GM12801 (cell line): Measurements from ENCODE around the gene METTL22.

Source experiments
- TF ChIP-seq, protein P1 (sequence below): IDR thresholded peaks from one replicate; pipeline ENCODE4 v1.5.1; 2011; ENCODE audit warnings: control low read depth; ENCODE audit not compliant: insufficient read length; ENCODE audit errors: extremely low read depth

Gene METTL22

DNA sequence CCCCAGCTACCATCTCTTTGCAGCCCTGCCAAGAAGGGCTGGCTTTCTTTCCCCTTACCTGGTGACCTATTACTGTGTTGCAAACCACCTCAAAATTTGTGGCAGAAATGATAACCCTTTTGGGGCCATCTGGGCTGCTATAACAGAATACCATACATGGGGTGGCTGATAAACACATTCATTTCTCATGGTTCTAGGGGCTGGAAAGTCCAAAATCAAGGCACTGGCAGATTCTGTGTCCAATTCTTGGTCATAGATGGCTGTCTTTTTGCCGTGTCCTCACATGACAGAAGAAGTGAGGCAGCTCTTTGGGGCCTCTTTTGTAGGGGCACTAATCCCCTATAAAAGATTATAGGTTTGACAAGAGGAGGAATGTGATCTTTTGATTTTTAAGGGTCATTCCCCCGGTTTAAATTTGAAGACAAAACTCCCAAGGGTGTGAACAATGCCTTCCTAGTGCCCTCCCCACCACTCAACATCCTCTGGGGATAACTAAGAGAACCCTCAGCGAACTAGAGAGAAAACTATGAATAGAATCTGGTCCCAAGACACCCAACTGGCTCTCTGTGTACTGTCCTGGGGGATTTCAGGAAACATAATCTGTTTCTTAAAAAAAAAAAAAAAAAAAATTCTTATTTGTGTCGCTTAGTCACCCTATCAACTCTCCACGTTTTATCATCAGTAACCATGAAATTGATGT is 1.7 kb upstream of the METTL22 start:
- TF ChIP-seq, protein P1, sequence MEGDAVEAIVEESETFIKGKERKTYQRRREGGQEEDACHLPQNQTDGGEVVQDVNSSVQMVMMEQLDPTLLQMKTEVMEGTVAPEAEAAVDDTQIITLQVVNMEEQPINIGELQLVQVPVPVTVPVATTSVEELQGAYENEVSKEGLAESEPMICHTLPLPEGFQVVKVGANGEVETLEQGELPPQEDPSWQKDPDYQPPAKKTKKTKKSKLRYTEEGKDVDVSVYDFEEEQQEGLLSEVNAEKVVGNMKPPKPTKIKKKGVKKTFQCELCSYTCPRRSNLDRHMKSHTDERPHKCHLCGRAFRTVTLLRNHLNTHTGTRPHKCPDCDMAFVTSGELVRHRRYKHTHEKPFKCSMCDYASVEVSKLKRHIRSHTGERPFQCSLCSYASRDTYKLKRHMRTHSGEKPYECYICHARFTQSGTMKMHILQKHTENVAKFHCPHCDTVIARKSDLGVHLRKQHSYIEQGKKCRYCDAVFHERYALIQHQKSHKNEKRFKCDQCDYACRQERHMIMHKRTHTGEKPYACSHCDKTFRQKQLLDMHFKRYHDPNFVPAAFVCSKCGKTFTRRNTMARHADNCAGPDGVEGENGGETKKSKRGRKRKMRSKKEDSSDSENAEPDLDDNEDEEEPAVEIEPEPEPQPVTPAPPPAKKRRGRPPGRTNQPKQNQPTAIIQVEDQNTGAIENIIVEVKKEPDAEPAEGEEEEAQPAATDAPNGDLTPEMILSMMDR = no peak

DNA sequence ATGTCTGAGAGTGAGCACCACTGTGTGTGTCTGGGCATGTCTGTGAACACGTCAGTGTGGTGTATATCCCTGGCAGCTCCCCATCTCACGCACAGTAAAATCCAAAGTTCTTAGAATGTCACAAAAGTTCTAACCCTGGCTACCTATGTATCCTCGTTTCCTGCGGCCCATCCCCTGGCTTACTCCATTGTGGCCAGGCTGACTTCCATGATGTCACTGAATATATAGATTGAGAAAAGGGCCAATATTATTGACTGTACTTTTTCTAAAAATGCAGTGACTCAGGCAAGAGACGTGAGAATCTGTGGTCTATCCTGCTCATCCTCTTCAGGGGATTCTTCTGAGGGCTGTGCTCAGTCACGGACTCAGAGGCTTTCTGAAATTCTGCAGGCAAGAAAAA is 963 bp upstream of the METTL22 start:
- TF ChIP-seq, protein P1 = no peak

DNA sequence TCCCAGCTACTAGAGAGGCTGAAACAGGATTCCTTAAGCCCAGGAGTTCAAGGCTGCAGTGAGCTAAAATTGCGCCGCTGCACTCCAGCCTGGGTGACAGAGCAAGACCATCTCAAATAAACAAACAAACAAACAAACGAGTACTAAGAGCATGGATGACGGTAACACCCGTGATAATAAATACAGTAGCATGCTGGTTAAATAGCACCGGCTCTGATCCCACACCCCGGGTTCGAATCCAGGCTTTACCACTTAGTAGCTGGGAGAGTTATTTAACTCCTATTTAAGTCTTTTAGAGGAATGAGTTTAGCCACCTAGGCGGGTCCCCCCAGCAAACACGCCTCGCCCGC is 301 bp upstream of the METTL22 start:
- TF ChIP-seq, protein P1 = no peak

DNA sequence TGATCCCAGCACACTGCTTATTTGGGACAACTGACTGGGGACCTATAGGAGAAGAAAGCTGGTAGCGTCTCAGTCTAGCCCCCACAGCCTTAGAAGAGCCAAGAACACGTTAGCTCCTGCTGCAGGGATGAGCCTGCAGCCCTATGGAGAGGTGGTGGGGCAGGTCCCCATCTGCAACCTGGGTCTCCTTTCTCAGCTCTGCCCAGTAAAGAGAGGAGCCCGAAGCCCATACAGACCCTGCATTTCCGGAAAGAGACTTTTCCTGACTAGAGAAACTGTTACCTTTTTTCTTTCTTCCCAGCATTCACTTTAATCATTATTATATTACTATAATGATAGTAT is 788 bp downstream of the METTL22 start:
- TF ChIP-seq, protein P1 = no peak

DNA sequence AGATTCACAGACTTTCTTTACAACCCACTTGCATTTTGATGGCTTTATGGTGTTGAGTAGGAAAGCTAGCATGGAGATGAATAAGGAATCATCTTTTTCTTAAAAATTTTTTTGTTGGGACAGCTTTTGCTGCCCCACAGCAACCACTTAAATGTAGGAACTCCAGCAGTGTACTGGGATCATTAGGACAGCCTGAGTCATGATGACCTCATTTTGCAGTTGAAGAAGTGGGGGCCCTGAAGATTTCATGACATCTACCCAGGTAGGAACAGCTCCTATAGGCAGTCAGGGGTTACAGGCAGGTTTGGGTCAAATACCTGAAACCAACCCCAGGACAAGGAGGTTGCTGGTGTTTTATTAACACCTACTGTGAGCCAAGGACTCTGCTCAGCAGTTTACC is 2.1 kb downstream of the METTL22 start:
- TF ChIP-seq, protein P1 = no peak

DNA sequence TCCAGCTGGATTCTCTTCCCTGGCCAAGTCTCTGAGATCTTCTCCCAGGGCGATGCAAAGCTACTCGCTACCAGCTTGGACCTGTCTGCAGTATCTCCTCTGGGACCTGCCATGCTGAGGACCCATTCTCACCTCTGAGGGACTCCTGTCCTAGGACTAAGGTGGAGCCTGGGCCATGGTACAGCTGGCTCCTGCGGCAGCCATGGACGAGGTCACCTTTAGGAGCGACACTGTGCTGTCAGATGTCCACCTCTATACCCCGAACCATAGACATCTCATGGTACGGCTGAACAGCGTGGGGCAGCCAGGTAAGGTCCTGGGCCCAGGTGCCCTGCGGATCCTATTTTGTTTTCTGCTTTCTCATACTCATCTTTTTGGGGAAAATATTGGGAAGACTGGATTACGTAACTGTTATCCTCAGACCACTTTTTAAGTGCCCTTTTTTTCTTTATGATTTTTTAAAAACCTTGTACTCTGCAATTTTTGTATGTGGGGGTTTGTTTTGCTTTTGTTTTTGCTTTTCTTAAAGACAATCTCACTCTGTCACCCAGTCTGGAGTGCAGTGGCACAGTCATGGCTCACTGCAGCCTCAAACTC is 4.1 kb downstream of the METTL22 start:
- TF ChIP-seq, protein P1 = no peak

DNA sequence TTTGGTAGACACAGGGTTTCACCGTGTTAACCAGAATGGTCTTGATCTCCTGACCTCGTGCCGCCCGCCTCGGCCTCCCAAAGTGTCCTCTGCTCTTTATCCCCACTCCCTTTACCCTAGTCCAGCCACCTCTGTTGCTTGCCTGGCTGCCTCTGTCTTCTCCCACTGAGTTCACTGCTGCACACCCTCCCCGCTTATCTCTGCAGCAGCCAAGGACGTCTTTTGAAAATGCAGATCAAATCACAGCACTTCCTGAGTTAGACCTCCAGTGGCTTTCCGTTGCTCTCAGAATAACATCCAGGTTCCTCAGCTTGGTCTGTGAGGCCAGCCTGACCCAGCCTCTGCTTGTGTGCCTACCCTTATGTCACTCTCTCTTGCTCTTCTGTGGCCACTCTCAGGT is 5.4 kb downstream of the METTL22 start:
- TF ChIP-seq, protein P1 = no peak
